GM19238 (cell line): ENCODE results near the gene PROCA1.
"Not testable (repeated sequence)": the region's sequence is repeated elsewhere in the genome, so short reads cannot be mapped to it uniquely, and the experiment has no call there.

Source experiments
- DNase-seq: peaks from one replicate; pipeline ENCODE4 v3.0.0; 2011; ENCODE audit warnings: low spot score; ENCODE audit not compliant: insufficient read length

PROCA1 gene

DNA sequence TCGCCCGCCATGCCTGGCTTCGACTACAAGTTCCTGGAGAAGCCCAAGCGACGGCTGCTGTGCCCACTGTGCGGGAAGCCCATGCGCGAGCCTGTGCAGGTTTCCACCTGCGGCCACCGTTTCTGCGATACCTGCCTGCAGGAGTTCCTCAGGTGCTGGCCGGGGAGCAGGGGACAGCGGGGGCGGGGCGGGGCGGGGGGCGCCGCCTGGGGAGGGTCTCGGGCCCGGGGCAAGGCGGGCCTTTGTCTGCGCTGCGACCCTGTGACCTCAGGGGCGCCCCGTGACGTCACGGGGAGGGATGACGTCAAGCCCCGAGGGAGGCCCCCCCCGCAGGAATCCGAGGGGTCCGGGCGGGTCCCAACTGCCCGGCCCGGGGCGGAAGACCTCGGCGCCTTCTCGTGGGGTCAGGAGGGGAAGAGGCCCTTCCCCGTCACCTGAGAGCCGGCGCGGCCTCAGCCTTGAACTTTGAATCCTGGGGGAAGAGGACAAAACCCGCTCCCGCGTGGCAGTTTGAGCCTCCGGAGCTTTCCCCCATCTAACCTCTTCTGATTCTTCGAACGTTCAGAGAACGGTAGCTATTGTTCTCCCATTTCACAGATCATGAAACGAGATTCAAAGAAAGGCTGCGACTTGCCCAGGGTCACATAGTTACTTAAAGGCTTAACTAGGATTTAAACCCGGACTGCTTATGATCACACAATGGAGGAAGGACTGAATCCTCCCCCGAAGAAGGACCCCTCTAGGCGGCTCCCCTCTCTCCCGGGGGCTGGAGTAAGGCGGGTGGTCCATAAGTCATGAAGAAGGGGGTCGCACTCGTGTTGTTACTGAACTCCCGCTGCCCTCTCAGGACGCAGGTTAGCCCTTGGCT, 32.6 kb upstream of the PROCA1 start:
- no peak for DNase-seq

DNA sequence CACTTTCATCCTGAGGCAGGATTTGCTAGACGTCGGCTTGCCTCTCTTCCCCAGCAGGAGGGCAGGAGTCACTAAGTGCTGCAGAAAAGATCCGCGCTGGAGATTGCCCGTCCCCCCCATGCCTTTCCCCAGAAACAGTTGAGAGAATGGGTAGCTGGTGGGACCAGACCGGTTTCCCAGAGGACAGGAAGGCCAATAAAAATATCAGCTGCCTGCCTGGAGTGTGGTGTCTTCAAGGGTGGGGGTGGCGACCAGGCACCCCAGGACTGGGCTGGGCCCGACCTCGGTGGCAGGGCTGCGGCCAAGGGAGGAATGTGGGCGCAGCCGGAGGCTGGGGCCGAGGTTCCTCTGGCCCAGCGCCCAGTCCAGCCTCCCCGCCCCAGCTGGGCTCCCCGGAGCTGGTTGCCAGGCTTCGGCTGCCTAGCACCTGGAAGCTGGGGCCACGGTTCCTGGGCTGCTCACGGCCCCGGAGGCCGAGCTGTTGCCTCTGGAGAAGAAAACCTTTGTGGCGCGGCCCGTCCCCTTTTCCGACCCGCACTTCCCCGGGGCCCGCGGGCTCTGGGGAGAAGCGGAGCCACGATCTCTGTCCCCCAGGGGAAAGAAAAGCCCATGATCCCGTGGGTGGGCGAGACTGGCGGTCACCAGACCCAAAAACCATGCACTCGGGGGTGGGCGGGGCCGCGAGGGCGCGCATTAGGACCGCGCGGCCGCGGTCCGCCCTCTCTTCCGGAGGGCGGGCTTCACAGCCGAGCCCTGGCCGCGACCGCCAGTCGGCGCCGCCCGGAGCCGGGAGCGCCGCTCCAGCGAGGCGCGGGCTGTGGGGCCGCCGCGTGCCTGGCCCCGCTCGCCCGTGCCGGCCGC, 31.8 kb upstream of the PROCA1 start, which contains the start of gene TRAF4:
TRAF4 (plus strand) TSS at position 769 of the 861 bp plus-strand sequence. CDS start 102 bp downstream, outside the sequence.
- DNase-seq: peak; percentile 63

DNA sequence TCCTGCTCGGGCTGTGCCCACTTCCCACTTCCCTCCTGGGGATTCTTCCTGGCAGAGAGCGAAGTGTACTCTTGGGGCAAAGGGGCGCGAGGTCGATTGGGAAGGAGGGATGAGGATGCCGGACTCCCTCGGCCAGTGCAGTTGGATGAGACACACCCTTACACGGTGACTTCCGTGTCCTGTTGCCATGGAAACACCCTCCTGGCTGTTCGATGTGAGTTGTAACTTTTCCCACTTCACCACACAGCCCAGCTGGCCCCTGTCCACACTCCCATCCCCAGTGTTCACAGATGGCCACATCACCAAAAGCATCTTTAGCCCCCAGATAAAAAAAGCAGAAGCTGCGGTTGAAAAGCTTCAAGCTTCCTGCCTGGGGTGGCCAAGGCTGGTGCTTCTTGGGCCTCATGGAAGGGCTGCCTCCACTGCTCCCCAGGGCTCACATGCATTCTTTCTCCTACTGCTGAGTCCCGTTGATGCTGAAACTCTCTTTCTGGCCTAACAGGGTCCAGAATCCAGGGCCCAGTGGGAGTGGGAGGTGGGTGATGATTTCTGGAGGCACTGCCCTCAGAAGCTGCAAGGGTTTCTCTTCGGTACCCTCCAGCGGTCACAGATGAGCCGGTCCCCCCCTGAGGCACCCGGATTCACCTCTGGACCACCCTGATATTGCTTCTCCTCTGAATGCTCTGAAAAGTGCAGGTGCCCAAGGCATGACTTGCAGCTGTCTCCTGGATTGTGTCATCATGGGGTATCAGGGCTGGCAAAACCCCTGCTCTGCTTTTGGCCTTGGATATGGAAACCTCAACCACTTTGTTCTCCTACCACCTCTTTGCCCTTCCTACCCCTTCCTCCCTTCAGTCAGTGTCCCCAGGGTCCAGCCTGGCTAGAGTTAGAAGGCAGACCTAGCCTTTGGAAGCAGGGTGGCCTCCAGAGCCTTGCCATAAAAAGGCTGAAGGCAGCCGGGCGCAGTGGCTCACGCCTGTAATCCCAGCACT, 30.0 kb upstream of the PROCA1 start:
- DNase-seq: no peak

DNA sequence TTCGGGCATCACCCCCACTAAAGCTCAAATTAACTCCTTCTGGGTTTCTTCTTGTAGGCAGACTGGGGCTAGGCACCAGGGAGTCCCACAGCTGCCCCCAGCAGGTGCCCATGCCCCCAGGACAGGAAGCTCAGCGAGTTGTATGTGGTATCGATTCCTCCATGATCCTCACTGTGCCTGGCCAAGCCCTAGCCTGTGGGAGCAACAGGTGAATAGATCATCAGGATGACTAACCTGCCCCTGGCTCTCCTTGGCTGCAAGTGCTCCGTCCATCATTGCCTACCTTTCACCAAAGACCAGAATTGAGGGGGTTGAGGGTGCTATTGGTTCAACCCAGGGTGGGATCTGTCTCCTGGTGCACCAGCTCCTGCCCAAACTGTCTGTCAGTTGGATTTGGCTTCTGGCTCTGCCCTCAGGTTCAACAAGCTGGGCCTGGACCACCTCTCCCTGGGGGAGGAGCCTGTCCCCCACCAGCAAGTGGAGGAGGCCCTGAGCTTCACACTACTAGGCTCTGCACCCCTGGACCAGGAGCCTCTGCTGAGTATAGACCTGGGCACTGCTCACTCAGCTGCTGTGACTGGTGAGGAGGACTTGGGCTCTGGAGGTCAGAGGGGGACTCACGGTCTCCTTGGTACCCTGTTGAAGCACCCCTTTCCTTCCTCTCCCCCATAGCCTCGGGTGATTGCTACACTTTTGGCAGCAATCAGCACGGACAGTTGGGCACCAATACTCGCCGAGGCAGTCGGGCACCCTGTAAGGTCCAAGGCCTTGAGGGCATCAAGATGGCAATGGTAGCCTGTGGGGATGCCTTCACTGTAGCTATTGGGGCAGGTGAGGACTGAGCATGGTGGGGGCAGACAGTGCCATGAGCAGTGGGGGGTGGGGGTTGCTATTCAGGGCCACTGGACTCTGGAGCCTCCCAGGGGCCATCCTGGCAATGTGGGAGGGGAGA, 29.0 kb upstream of the PROCA1 start:
- no peak for DNase-seq

DNA sequence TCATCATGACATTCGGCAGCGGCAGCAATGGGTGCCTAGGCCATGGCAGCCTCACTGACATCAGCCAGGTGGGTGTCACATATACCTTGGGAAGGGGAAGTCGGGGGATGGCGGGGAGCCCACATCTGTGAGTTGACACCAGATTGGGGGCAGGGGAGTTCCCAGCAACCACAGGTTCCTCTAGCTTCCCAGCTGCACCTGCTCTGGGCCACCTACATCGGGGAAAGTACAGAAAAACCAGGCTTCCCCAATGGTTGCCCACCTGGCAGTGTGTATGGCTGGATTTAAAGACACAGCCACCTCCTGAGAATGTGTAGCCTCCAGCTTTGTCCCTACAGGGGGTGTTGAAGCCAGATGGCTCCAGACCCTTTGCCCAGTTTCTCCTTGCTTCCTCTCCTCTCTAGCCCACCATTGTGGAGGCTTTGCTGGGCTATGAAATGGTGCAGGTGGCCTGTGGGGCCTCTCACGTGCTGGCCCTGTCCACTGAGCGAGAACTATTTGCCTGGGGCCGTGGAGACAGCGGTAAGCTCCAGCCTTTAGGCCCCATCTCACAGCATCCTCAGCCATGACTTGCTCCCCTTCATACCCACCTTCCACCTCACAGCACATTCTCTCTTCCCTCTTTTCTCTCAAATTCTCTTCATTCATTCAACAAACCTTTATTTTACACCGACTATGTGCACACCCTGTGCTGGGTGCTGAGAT, 27.1 kb upstream of the PROCA1 start:
- DNase-seq: no peak

- peak; percentile 78 for DNase-seq
Observed at GRCh38 chr17:28737770-28738679, 26.3 kb upstream of the PROCA1 start.

DNA sequence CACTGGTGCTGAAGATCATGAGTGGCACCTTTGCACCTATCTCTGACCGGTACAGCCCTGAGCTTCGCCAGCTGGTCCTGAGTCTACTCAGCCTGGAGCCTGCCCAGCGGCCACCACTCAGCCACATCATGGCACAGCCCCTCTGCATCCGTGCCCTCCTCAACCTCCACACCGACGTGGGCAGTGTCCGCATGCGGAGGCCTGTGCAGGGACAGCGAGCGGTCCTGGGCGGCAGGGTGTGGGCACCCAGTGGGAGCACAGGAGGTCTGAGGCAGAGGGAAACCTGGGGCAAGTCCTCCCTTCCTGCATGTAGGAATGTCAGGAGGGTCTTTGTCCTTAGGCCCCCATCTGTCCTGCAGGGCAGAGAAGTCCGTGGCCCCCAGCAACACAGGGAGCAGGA, 25.6 kb upstream of the PROCA1 start:
- no peak for DNase-seq

DNA sequence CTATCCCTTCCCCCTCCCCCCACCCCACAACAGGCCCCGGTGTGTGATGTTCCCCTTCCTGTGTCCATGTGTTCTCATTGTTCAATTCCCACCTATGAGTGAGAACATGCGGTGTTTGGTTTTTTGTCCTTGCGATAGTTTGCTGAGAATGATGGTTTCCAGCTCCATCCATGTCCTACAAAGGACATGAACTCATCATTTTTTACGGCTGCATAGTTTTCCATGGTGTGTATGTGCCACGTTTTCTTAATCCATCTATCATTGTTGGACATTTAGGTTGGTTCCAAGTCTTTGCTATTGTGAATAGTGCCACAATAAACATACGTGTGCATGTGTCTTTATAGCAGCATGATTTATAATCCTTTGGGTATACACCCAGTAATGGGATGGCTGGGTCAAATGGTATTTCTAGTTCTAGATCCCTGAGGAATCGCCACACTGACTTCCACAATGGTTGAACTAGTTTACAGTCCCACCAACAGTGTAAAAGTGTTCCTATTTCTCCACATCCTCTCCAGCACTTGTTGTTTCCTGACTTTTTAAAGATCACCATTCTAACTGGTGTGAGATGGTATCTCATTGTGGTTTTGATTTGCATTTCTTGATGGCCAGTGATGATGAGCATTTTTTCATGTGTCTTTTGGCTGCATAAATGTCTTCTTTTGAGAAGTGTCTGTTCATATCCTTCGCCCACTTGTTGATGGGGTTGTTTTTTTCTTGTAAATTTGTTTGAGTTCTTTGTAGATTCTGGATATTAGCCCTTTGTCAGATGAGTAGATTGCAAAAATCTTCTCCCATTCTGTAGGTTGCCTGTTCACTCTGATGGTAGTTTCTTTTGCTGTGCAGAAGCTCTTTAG, 24.5 kb upstream of the PROCA1 start:
- not testable (repeated sequence) for DNase-seq

GRCh38 chr17:28735242-28735722, 23.6 kb upstream of the PROCA1 start:
- DNase-seq: no peak

- no peak for DNase-seq
Observed at GRCh38 chr17:28734712-28735241, 23.1 kb upstream of the PROCA1 start.

GRCh38 chr17:28733346-28733745, 21.7 kb upstream of the PROCA1 start:
- no peak for DNase-seq

DNA sequence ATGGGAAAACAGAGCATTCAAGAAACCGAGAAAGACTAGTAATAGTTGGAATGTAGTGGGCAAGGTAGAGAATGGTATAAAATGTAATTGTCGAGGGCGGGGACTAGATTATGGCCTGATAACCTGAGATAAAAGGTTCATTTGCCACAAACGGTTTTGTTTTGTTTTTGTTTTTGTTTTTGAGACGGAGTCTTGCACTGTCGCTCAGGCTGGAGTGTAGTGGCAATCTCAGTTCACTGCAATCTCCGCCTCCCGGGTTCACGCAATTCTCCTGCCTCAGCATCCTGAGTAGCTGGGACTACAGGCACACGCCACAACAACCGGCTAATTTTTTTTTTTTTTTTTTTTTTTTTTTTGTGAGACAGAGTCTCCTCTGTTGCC, 18.3 kb upstream of the PROCA1 start:
- DNase-seq: no peak

GRCh38 chr17:28728364-28729200, 16.9 kb upstream of the PROCA1 start, which contains the start of gene NEK8:
TSS of gene NEK8 (plus strand) at chr17:28728788. CDS start at chr17:28728814, 26 bp downstream.
- peak; percentile 75 for DNase-seq

GRCh38 chr17:28726627-28727491, 15.2 kb upstream of the PROCA1 start:
- DNase-seq: peak; percentile 93

- DNase-seq: peak; percentile 63
Observed at GRCh38 chr17:28726226-28726626, 14.5 kb upstream of the PROCA1 start, which contains the start of gene TLCD1. TSS of gene TLCD1 (minus strand) at chr17:28726233. CDS start at chr17:28726097, 136 bp downstream.
